SU-DHL-6 (cell line): ENCODE measurements around the gene ZDHHC13.

Experiments used
- H2AFZ ChIP-seq: fragments of 200-600 bp; sonication (generic); 2 replicates; pipeline ENCODE4 v1.6.1; 2014; ENCODE audit warnings: low read depth, mild to moderate bottlenecking, moderate library complexity, mixed read lengths, antibody characterized with exemption, low read length; ENCODE audit not compliant: severe bottlenecking
- H3F3A ChIP-seq: fragments of 200-600 bp; shearing (Covaris generic); 2 replicates; pipeline ENCODE4 v1.6.0; 2016; ENCODE audit warnings: antibody characterized with exemption, mild to moderate bottlenecking; ENCODE audit not compliant: insufficient read depth
- H3K27ac ChIP-seq: fragments of 200-600 bp; sonication (generic); 2 replicates; pipeline ENCODE4 v1.5.1; 2016; ENCODE audit warnings: low read depth, mild to moderate bottlenecking, low read length, moderate library complexity, mixed read lengths
- H3K27me3 ChIP-seq: fragments of 200-600 bp; sonication (generic), shearing (Covaris generic); 2 replicates; pipeline ENCODE4 v1.6.0; 2014; ENCODE audit warnings: mild to moderate bottlenecking, low read length
- H3K36me3 ChIP-seq: fragments of 200-600 bp; sonication (generic); 2 replicates; pipeline ENCODE4 v1.6.1; 2014; ENCODE audit warnings: mild to moderate bottlenecking, low read length, mixed read lengths
- H3K4me2 ChIP-seq: fragments of 300-600, 200-600 bp; shearing (Covaris generic), sonication (generic); 2 replicates; pipeline ENCODE4 v1.6.0; 2014; ENCODE audit warnings: low read length, low read depth, mild to moderate bottlenecking; ENCODE audit not compliant: poor library complexity, severe bottlenecking
- H3K4me3 ChIP-seq: fragments of 200-600 bp; sonication (generic); 2 replicates; pipeline ENCODE4 v1.5.1; 2014; ENCODE audit warnings: antibody characterized with exemption, low read length, mild to moderate bottlenecking, mixed read lengths; ENCODE audit not compliant: insufficient read depth, poor library complexity, severe bottlenecking
- H3K79me2 ChIP-seq: fragments of 200-600 bp; sonication (generic); 2 replicates; pipeline ENCODE4 v1.6.1; 2014; ENCODE audit warnings: mild to moderate bottlenecking, low read length, moderate library complexity; ENCODE audit not compliant: insufficient read depth
- H3K9ac ChIP-seq: fragments of 200-600 bp; sonication (generic); 2 replicates; pipeline ENCODE4 v1.7.0; 2014; ENCODE audit warnings: mild to moderate bottlenecking, low read length
- H3K9me2 ChIP-seq: fragments of 200-600 bp; sonication (generic); replicated peaks from 2 replicates; pipeline ENCODE4 v1.6.1; 2014; ENCODE audit warnings: low read length; ENCODE audit not compliant: insufficient read depth
- H3K9me3 ChIP-seq: fragments of 200-600 bp; sonication (generic); 2 replicates; pipeline ENCODE4 v1.6.1; 2014; ENCODE audit warnings: low read length, mixed read lengths; ENCODE audit not compliant: insufficient read depth
- H4K20me1 ChIP-seq: fragments of 200-600 bp; sonication (generic); 2 replicates; pipeline ENCODE4 v1.6.1; 2014; ENCODE audit warnings: low read depth, mild to moderate bottlenecking, antibody characterized with exemption, low read length, moderate library complexity, mixed read lengths
- CTCF ChIP-seq: fragments of 200-600 bp; sonication (generic); IDR thresholded peaks from one replicate; pipeline ENCODE4 v1.5.1; 2017; ENCODE audit warnings: antibody characterized with exemption, mild to moderate bottlenecking, low read length, moderate library complexity; ENCODE audit not compliant: insufficient read depth, poor library complexity, severe bottlenecking
- EZH2phosphoT487 ChIP-seq: fragments of 200-600 bp; sonication (generic), shearing (Covaris generic); conservative IDR thresholded peaks from 2 replicates; pipeline ENCODE4 v1.6.1; 2018; ENCODE audit warnings: mild to moderate bottlenecking, antibody characterized with exemption, low read length, moderate library complexity, mixed read lengths

ZDHHC13 gene

DNA sequence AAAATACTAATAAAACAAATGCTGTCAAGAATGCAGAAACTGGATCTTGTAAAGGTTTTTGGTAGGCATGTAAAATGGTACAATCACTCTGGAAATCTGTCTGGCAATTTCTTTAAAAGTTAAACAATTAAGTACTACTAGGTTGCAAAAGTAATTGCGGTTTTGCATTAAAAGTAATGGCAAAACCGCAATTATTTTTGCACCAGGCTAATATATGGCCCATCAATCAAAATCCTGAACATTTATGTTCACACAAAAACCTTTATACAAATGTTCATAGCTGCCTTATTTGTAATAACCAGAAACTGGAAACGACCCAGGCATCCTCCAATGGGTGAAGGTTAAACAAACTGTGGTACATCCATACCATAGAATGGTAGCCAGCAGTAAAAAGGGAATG is 24.6 kb upstream of the ZDHHC13 start:
- Histone ChIP-seq H3K4me3 (no peak overlapping the region), H3K9me3 (no peaks in the 10 kb centered on the region), H3K4me2 (no peak overlapping the region), H3K9me2 (no peaks in the 10 kb centered on the region), H3F3A (no peaks in the 10 kb centered on the region), H3K27me3 (no peaks in the 10 kb centered on the region), H3K27ac (no peak overlapping the region), H3K9ac (no peak overlapping the region), H3K36me3 (no peaks in the 10 kb centered on the region), H3K79me2 (no peaks in the 10 kb centered on the region), H2AFZ (no peak overlapping the region), H4K20me1 (no peaks in the 10 kb centered on the region)
- TF ChIP-seq CTCF = no peak
- no peak for TF ChIP-seq EZH2phosphoT487

DNA sequence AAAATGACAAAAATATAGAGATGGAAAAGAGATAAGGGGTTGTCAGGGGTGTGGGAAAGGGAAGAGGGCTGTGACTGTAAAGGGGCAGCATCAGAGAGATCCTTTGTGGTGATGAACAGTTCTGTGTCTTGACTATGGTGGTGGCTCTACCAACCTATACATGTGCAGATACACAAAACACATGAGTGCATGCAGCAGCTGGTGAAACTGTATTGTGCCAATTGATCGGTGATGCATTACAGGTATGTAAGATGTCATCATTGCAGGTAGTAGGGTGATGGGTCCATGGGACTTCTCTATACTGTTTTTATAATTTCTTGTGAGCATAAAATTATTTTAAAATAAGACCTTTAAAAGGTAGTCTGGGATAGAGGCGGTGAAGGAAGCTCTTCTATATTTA is 24.1 kb upstream of the ZDHHC13 start:
- Histone ChIP-seq H3K27me3 (no peaks in the 10 kb centered on the region), H2AFZ (no peak overlapping the region), H3K9me3 (no peaks in the 10 kb centered on the region), H3K9me2 (no peaks in the 10 kb centered on the region), H3K4me2 (no peak overlapping the region), H3K27ac (no peak overlapping the region), H4K20me1 (no peaks in the 10 kb centered on the region), H3K79me2 (no peaks in the 10 kb centered on the region), H3K4me3 (no peak overlapping the region), H3K9ac (no peak overlapping the region), H3K36me3 (no peaks in the 10 kb centered on the region), H3F3A (no peaks in the 10 kb centered on the region)
- TF ChIP-seq EZH2phosphoT487 (no peak), CTCF (no peak)

DNA sequence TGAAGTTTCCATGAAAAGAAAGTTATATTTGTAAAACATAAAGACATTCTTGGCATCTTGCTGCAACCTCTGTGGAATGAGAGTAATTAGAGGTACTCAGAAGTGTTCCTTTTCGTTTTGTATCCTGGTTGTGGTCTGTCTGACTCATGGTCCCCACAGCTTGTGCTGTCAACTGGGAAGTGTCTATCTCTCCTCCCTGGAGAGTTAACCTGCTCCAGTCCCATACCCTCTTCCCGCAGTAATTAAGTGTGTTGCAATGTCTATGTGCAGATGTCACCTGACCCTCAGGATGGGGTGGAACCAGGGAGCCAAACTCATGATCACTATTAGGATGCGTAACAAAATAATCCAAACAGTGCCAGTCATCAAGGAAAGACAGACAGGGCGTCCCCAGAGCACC is 23.0 kb upstream of the ZDHHC13 start:
- no peaks in the 10 kb centered on the region for H3K27me3 ChIP-seq
- H3K9me3 ChIP-seq = no peaks in the 10 kb centered on the region
- H3K4me2 ChIP-seq = no peak overlapping the region
- H3K79me2 ChIP-seq = no peaks in the 10 kb centered on the region
- H3F3A ChIP-seq = no peaks in the 10 kb centered on the region
- H3K9ac ChIP-seq = no peak overlapping the region
- H2AFZ ChIP-seq = no peak overlapping the region
- H3K27ac ChIP-seq = no peak overlapping the region
- H3K36me3 ChIP-seq = no peaks in the 10 kb centered on the region
- no peaks in the 10 kb centered on the region for H4K20me1 ChIP-seq
- no peak for TF ChIP-seq CTCF
- no peak for TF ChIP-seq EZH2phosphoT487
- H3K4me3 ChIP-seq = no peak overlapping the region
- H3K9me2 ChIP-seq = no peaks in the 10 kb centered on the region

GRCh38 chr11:19094859-19095258 is 22.1 kb upstream of the ZDHHC13 start:
- Histone ChIP-seq H3K9me2 (no peaks in the 10 kb centered on the region), H4K20me1 (no peaks in the 10 kb centered on the region), H3K27me3 (no peaks in the 10 kb centered on the region), H2AFZ (no peak overlapping the region), H3K4me2 (no peak overlapping the region), H3K4me3 (no peak overlapping the region), H3K9me3 (no peaks in the 10 kb centered on the region), H3K9ac (no peak overlapping the region), H3K79me2 (no peaks in the 10 kb centered on the region), H3K27ac (no peak overlapping the region), H3K36me3 (no peaks in the 10 kb centered on the region), H3F3A (no peaks in the 10 kb centered on the region)
- TF ChIP-seq CTCF = no peak
- no peak for TF ChIP-seq EZH2phosphoT487
